HG02588 (cell line): Measurements from ENCODE around the gene TTC29.
"Not testable (repeated sequence)": the region's sequence is repeated elsewhere in the genome, so short reads cannot be mapped to it uniquely, and the experiment has no call there.

Experiments
- ATAC-seq: cut with Tn5 transposase; IDR thresholded peaks from one replicate; pipeline ENCODE4 v1.9.1; 2021; ENCODE audit warnings: mild to moderate bottlenecking, moderate library complexity; ENCODE audit not compliant: unreplicated experiment

Gene TTC29

GRCh38 chr4:146723519-146723918 lies 222.1 kb downstream of the TTC29 start:
- not testable (repeated sequence) for ATAC-seq

DNA sequence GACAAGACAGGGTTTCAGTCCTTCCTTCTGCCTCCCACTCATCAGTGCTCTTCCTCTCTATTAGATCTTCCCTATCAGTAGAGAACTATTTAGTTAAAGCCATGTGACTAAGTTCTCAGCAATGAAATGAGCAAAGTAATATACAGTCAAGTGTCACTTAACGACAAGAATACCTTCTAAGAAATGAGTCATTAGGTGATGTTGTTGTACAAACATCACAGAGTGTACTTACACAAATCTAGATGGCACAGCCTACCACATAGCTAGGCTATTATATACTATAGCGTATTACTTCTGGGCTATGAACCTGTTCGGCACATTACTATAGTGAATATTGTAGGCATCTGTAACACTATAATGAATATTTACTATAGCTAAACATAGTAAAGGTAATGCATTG lies 235.7 kb downstream of the TTC29 start:
- ATAC-seq = no peak

- ATAC-seq = no peak
Observed at GRCh38 chr4:146699910-146700309, 245.8 kb downstream of the TTC29 start.

DNA sequence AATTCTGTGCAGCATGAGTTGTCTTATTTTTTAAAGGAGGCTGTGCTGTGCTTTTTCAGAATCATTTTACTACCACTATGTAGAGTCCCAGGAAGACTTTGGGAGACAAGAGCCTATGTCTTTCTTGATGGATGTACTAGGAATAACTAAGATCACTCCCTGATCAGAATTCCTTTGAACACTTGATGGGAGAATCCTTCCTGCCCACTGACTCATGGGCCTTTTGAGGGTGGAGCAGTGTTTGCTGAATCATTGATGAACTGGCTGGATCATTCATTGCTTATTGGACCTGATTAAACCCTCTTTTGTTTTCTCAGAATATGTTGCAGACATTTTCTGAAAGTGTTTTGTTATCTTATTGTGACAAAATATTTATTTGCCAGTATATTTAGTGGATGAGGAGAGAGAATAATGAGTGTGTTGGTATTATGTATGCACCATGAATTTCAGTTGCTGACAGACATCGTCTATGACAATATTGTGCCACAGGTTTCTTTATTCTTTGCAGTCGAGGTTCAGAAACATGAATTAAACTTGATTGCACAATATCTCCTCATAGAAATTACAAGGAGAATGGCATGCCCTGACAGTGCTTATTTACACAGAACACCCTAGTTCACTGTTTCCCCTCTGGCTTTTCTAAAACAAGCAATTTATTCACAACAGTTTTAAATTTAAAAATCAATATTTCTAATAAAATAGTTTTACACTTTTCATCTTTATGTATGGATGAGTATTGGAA lies 270.7 kb downstream of the TTC29 start:
- no peak for ATAC-seq

DNA sequence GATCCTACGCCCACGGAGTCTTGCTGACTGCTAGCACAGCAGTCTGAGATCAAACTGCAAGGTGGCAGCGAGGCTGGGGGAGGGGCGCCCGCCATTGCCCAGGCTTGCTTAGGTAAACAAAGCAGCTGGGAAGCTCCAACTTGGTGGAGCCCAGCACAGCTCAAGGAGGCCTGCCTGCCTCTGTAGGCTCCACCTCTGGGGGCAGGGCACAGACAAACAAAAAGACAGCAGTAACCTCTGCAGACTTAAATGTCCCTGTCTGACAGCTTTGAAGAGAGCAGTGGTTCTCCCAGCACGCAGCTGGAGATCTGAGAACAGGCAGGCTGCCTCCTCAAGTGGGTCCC lies 281.7 kb downstream of the TTC29 start:
- not testable (repeated sequence) for ATAC-seq

GRCh38 chr4:146661367-146661766 lies 284.3 kb downstream of the TTC29 start:
- no peak for ATAC-seq
